NCI-H2081 (cell line): Measurements from ENCODE around the gene FAM13A.
"Not testable (repeated sequence)": the region's sequence is repeated elsewhere in the genome, so short reads cannot be mapped to it uniquely, and the experiment has no call there.

Experiments used
- DNase-seq, 2 experiments: peaks; one replicate each; lab custom pipeline; 2025; lab: John Stamatoyannopoulos, UW

Gene FAM13A

GRCh38 chr4:88958080-88958479 is 98.9 kb downstream of the FAM13A start:
- DNase-seq = no peak

GRCh38 chr4:88957570-88957969 is 99.4 kb downstream of the FAM13A start:
- DNase-seq = no peak

GRCh38 chr4:88955580-88956380 is 101.2 kb downstream of the FAM13A start:
- DNase-seq = no peak

- no peak for DNase-seq
Observed at GRCh38 chr4:88953400-88953799, 103.6 kb downstream of the FAM13A start.

GRCh38 chr4:88952081-88952480 is 104.9 kb downstream of the FAM13A start:
- DNase-seq = no peak

GRCh38 chr4:88949605-88950004 is 107.4 kb downstream of the FAM13A start:
- DNase-seq = no peak

- DNase-seq = no peak
Observed at GRCh38 chr4:88940506-88940905, 116.5 kb downstream of the FAM13A start.

- no peak for DNase-seq
Observed at GRCh38 chr4:88939697-88940096, 117.3 kb downstream of the FAM13A start.

GRCh38 chr4:88938138-88938537 is 118.8 kb downstream of the FAM13A start:
- no peak for DNase-seq

GRCh38 chr4:88937081-88937480 is 119.9 kb downstream of the FAM13A start:
- no peak for DNase-seq

- DNase-seq = no peak
Observed at GRCh38 chr4:88933414-88934160, 123.4 kb downstream of the FAM13A start.

- DNase-seq = no peak
Observed at GRCh38 chr4:88928852-88929251, 128.1 kb downstream of the FAM13A start.

GRCh38 chr4:88927420-88927819 is 129.6 kb downstream of the FAM13A start:
- no peak for DNase-seq

- DNase-seq = no peak
Observed at GRCh38 chr4:88919056-88919455, 137.9 kb downstream of the FAM13A start.

- not testable (repeated sequence) for DNase-seq
Observed at GRCh38 chr4:88913181-88913580, 143.8 kb downstream of the FAM13A start.

- DNase-seq = no peak
Observed at GRCh38 chr4:88911246-88912212, 145.5 kb downstream of the FAM13A start.

GRCh38 chr4:88910101-88910500 is 146.9 kb downstream of the FAM13A start:
- DNase-seq = no peak

- DNase-seq = no peak
Observed at GRCh38 chr4:88908521-88908920, 148.5 kb downstream of the FAM13A start.

GRCh38 chr4:88908003-88908402 is 149.0 kb downstream of the FAM13A start:
- DNase-seq = no peak

GRCh38 chr4:88907478-88907877 is 149.5 kb downstream of the FAM13A start:
- no peak for DNase-seq

- not testable (repeated sequence) for DNase-seq
Observed at GRCh38 chr4:88904240-88904639, 152.7 kb downstream of the FAM13A start.

GRCh38 chr4:88900432-88900831 is 156.6 kb downstream of the FAM13A start:
- no peak for DNase-seq
